Suprapubic skin (tissue), 3 donors: Measurements from ENCODE around the gene FIBP.

Experiments used
- CTCF ChIP-seq, 2 donors: fragments of 200-600 bp in 1 of 2; fragments of 450-650 bp in 1 of 2; sonication (generic) in 1 of 2; IDR thresholded peaks; one replicate each; pipeline ENCODE4 v1.5.1; 2016 to 2019; ENCODE audit warnings: antibody characterized with exemption in 2 of 2, mild to moderate bottlenecking in 1 of 2, moderate library complexity in 1 of 2
- POLR2A ChIP-seq, 2 donors: fragments of 450-650 bp; IDR thresholded peaks; one replicate each; pipeline ENCODE4 v1.6.1; 2017; ENCODE audit warnings: antibody characterized with exemption in 2 of 2, mild to moderate bottlenecking in 2 of 2, moderate library complexity in 2 of 2

GRCh38 chr11:65925397-65925796, 37.1 kb upstream of the FIBP start:
- TF ChIP-seq POLR2A (IDR thresholded peaks at IDR 0.05): no peak
- no peak for TF ChIP-seq CTCF (IDR thresholded peaks at IDR 0.05)
